Lung (tissue), 12 donors: ENCODE measurements around the gene MOB4. TPM values are rescaled to one million over a fixed set of nuclear protein-coding genes. Genes with fewer than 3 reads are reported as not detected.

Experiments used
- ATAC-seq: fragments of 200-7000 bp; cut with Tn5 transposase; one replicate; pipeline ENCODE4 v1.9.1; 2020; ENCODE audit warnings: moderate number of reproducible peaks; ENCODE audit not compliant: insufficient read depth, low FRiP score
- DNase-seq, 3 donors: peaks; one replicate each; pipeline ENCODE4 v3.0.0-alpha.2; 2013 to 2017
- H3K27ac ChIP-seq, 2 donors: one replicate each; pipeline ENCODE4 v1.5.1; 2013; ENCODE audit warnings: mild to moderate bottlenecking in 2 of 2, moderate library complexity in 2 of 2, control low read depth in 1 of 2, inconsistent platforms in 1 of 2, low read depth in 1 of 2, low read length in 1 of 2
- H3K27me3 ChIP-seq, 3 donors: one replicate each; pipeline ENCODE4 v1.5.1; 2013; ENCODE audit warnings: low read length in 2 of 3; ENCODE audit not compliant: control insufficient read depth in 3 of 3, insufficient read depth in 3 of 3
- H3K36me3 ChIP-seq, 4 donors: one replicate each; pipeline ENCODE4 v1.5.1; 2013; ENCODE audit warnings: low read length in 4 of 4, mild to moderate bottlenecking in 1 of 4, moderate library complexity in 1 of 4; ENCODE audit not compliant: control insufficient read depth in 4 of 4, insufficient read depth in 4 of 4
- H3K4me1 ChIP-seq, 5 donors: one replicate each; pipeline ENCODE4 v1.5.1; 2013; ENCODE audit warnings: low read length in 5 of 5, mild to moderate bottlenecking in 2 of 5, moderate library complexity in 1 of 5; ENCODE audit not compliant: control insufficient read depth in 5 of 5, insufficient read depth in 5 of 5
- H3K4me3 ChIP-seq: one replicate; pipeline ENCODE4 v1.5.1; 2013; ENCODE audit warnings: mild to moderate bottlenecking, control low read depth, moderate library complexity
- H3K9ac ChIP-seq, 2 donors: one replicate each; pipeline ENCODE4 v1.5.1; 2013; ENCODE audit warnings: low read length in 2 of 2, control low read depth in 1 of 2; ENCODE audit not compliant: insufficient read depth in 1 of 2
- H3K9me3 ChIP-seq, 4 donors: one replicate each; pipeline ENCODE4 v1.5.1; 2013; ENCODE audit warnings: low read length in 3 of 4, mild to moderate bottlenecking in 1 of 4, moderate library complexity in 1 of 4; ENCODE audit not compliant: control insufficient read depth in 4 of 4, insufficient read depth in 3 of 4
- WGBS, 2 donors: extraction: QIAGEN DNeasy Blood & Tissue Kit; methylation state at CpG; one replicate each; pipeline ENCODE4 v1.1.7; 2013; 5-methylcytosine and 5-hydroxymethylcytosine counted together
- polyA plus RNA-seq, 2 donors: library from polyadenylated mRNA; stranded (reverse); fragments of 200-250 nt; gene quantifications; one replicate each; pipeline ENCODE4 v1.2.1, GENCODE V29; 2013
- total RNA-seq, 2 donors: library from RNA; depleted of rRNA in 1 of 2; stranded (reverse); fragments of >200 nt in 1 of 2; gene quantifications; one replicate each; pipeline ENCODE4 v1.2.1, GENCODE V29; 2014 to 2021
- TF ChIP-seq, protein P1 (sequence below): IDR thresholded peaks from 2 replicates; pipeline ENCODE4 v1.5.1; 2012; ENCODE audit warnings: mild to moderate bottlenecking; ENCODE audit errors: control extremely low read depth, extremely low read depth
- donor health status: control.
- donor health status: control.
- donor health status: Bipolar disorder and iron deficiency.
- donor health status: healthy.
- donor health status: DM: yes; HTN: yes; CAD: no.

The MOB4 gene
- total and polyA plus RNA-seq, 4 donors = 18.9 to 48.1 (median 26.0) TPM

DNA sequence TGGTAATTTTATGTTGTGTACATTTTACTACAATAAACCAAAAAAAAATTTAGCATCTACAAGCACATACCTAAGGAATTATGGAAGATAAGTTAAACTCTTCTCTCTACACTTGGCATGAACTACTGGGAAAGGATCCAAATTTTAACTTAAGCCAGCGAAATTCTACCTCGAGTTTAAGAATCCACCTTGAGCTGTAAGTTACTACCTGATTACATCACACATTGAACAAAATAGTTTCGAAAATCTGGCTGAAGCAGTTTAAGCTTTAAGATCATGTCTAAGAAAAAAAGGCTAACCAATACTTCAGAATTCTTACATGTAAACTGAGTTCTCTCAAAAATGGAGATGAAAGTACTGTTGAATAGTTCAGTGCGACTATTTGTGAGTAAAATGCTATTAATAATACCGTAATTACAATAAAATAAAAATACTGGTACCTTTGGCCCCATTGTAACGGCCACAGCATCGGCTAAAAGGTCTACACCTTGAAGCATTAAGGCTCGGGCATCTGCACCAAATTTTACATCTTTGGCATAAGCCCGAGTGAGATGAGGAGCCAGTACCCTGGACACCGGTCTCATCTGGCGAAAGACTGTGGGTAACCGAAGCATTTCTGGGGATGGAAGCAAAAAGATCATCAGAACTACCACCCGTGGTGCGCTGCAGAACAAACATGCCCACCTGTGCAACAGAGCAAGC is 17.5 kb upstream of the MOB4 start:
- DNase-seq = peak in 2 of 3 donors; percentile 26 to 30
- TF ChIP-seq, protein P1, sequence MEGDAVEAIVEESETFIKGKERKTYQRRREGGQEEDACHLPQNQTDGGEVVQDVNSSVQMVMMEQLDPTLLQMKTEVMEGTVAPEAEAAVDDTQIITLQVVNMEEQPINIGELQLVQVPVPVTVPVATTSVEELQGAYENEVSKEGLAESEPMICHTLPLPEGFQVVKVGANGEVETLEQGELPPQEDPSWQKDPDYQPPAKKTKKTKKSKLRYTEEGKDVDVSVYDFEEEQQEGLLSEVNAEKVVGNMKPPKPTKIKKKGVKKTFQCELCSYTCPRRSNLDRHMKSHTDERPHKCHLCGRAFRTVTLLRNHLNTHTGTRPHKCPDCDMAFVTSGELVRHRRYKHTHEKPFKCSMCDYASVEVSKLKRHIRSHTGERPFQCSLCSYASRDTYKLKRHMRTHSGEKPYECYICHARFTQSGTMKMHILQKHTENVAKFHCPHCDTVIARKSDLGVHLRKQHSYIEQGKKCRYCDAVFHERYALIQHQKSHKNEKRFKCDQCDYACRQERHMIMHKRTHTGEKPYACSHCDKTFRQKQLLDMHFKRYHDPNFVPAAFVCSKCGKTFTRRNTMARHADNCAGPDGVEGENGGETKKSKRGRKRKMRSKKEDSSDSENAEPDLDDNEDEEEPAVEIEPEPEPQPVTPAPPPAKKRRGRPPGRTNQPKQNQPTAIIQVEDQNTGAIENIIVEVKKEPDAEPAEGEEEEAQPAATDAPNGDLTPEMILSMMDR = no peak
- 16 to 18% methylated on average over 14 of the region's 14 CpGs for WGBS, 2 donors
- Histone ChIP-seq H3K4me1 (peaks cover 0 to 21% (median 10%) of the 10 kb centered on the region in 5 donors), H3K4me3 (peak overlapping the region; percentile 96), H3K36me3 (peaks cover 4 to 42% (median 30%) of the 10 kb centered on the region in 4 donors), H3K9me3 (no peaks in the 10 kb centered on the region), H3K27me3 (no peaks in the 10 kb centered on the region), H3K9ac (peak overlapping the region; percentile 79 to 97), H3K27ac (peak overlapping the region in 1 of 2 donors; percentile 97)
- ATAC-seq = no peak

DNA sequence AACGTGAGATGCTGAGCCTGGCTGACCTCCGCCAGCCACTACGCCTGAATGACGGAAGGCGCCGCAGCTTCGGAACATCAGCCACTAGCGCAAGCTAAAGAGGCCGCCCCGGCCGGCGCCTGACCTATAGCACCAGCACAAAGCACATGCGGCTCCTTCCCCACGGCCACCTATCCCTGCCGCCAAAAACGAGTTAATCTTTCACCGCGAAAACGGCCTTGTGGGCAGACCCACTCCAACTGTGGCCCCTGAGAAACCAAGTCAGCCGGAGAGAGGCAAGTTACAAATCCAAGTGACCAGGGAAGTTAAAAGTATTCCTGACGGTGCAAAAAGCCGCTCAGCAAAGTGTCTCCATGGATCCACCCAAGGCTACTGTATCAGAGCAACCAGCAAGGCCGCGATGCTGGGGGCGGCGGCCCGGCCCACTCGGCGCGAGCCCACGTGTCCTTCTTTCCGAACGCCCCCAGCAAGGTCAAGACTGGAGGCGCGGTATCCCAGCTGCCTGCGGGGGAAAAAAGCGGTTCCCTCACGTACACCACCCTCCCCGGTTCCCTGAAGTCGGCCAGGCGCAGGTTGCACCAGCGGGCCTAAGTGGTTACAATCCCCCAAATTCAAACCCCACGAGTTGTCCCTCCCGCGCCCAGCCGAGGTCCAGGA is 16.8 kb upstream of the MOB4 start:
- Histone ChIP-seq H3K9me3 (no peaks in the 10 kb centered on the region), H3K27ac (peak overlapping the region; percentile 87 to 97), H3K36me3 (peaks cover 7 to 43% (median 32%) of the 10 kb centered on the region in 4 donors), H3K4me1 (peaks cover 0 to 21% (median 10%) of the 10 kb centered on the region in 5 donors), H3K27me3 (no peaks in the 10 kb centered on the region), H3K4me3 (peak overlapping the region; percentile 96), H3K9ac (peak overlapping the region; percentile 79 to 97)
- 0% methylated on average over 46 of the region's 46 CpGs for WGBS, 2 donors
- DNase-seq (peak; percentile 66 to 73 (median 70)), ATAC-seq (peak; percentile 21)
- TF ChIP-seq, protein P1 = no peak

DNA sequence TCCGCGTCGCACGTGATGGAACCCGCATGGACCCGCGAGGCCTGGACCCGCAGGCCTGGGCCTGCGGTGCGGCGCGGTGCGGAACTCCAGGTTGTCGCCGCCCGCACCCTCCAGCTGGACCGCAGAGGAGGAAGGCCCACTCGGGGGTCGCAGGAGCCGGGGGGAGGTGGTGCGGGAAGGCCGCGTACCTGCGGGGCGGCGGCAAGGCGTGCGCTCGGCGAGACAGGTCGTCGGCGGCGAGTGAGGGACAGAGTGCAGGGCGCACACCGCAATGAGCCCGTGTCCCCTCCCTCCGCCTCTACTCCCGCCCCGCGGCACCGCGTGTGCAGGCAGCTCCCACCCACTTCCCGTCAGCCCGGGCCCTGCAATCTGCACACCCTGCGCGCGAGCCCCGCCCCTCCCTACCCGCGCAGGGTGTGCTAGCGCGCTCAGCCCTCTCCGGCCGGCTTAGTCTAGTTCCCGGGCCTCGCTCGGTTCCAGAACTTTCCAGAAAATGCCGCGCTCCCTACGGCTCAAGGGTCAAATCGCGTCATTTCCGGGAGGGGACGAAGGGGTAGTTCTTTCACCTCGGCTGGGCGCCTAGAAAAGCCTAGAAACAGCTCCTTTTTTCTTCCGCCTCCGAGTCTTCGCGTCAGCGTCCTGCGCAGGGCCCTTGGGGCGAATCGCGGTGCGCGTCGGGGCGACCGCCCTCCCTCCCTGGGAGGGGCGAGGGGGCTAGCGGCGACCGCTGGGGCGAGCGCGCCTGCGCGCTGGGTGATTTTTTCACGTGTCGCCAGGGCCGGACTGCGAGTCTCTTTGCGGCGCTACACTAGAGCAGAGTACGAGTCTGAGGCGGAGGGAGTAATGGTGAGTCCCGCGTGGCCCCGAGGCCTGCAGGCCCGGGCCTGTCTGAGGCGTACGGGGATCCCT is 16.0 kb upstream of the MOB4 start, which contains the start of the genes HSPD1 and HSPE1:
Gene HSPD1 (minus strand): TSS at position 247 of the 909 bp plus-strand sequence. CDS start 992 bp downstream, outside the sequence.
Gene HSPE1 (plus strand): TSS at position 786 of the 909 bp plus-strand sequence. CDS start 58 bp downstream, at position 844.
- peak; percentile 99 to 100 (median 100) for DNase-seq
- Histone ChIP-seq H3K9ac (peak within 1 kb of the TSS; percentile 79 to 100), H3K36me3 (peaks cover 9 to 42% (median 29%) of the 10 kb centered on the region in 4 donors), H3K4me3 (peak within 1 kb of the TSS; percentile 96), H3K27me3 (no peaks in the 10 kb centered on the region), H3K27ac (peak within 1 kb of the TSS; percentile 87 to 97), H3K9me3 (no peaks in the 10 kb centered on the region), H3K4me1 (peaks cover 0 to 21% (median 10%) of the 10 kb centered on the region in 5 donors)
- ATAC-seq = peak; percentile 94
- TF ChIP-seq, protein P1 = no peak
- 0% methylated on average over 73 to 104 of the region's 104 CpGs for WGBS, 2 donors
